WERI-Rb-1 (cell line): ENCODE data around the gene HTT.

Experiments used
- DNase-seq: peaks from one replicate; pipeline ENCODE4 v3.0.0-alpha.2; 2020
- H3K27ac ChIP-seq: fragments of 250-450 bp; sonication (Bioruptor Pico); 2 replicates; pipeline ENCODE4 v1.5.1; 2020; ENCODE audit warnings: mild to moderate bottlenecking, moderate library complexity
- H3K27me3 ChIP-seq: fragments of 250-450 bp; sonication (Bioruptor Pico); 2 replicates; pipeline ENCODE4 v1.5.1; 2021; ENCODE audit warnings: mild to moderate bottlenecking, low read depth, moderate library complexity; ENCODE audit not compliant: insufficient read depth, severe bottlenecking
- H3K36me3 ChIP-seq: fragments of 250-450 bp; sonication (Bioruptor Pico); 2 replicates; pipeline ENCODE4 v1.5.1; 2020; ENCODE audit warnings: mild to moderate bottlenecking, moderate library complexity
- H3K4me3 ChIP-seq: 2 replicates; pipeline ENCODE4 v1.5.1; 2011; ENCODE audit warnings: low read depth, mild to moderate bottlenecking, control low read depth, low read length
- H3K9me3 ChIP-seq: fragments of 250-450 bp; sonication (Bioruptor Pico); 2 replicates; pipeline ENCODE4 v1.5.1; 2021; ENCODE audit warnings: mild to moderate bottlenecking, moderate library complexity; ENCODE audit not compliant: severe bottlenecking
- CTCF ChIP-seq: IDR thresholded peaks from 2 replicates; pipeline ENCODE4 v1.5.1; 2011; ENCODE audit warnings: low read depth, mild to moderate bottlenecking, control low read depth, inconsistent platforms, low read length

The HTT gene

GRCh38 chr4:3244002-3244401 is 169.5 kb downstream of the HTT start:
- DNase-seq = no peak
- H3K4me3 ChIP-seq = no peak overlapping the region
- H3K27me3 ChIP-seq = no peaks in the 10 kb centered on the region
- TF ChIP-seq CTCF = no peak
- no peak overlapping the region for H3K27ac ChIP-seq
- H3K9me3 ChIP-seq = no peaks in the 10 kb centered on the region
- H3K36me3 ChIP-seq = peaks cover 26% of the 10 kb centered on the region

- Histone ChIP-seq H3K36me3 (peaks cover 18% of the 10 kb centered on the region), H3K9me3 (no peaks in the 10 kb centered on the region), H3K27ac (no peak overlapping the region), H3K4me3 (no peak overlapping the region), H3K27me3 (no peaks in the 10 kb centered on the region)
- no peak for DNase-seq
- no peak for TF ChIP-seq CTCF
These were observed 170.3 kb downstream of the HTT start for GRCh38 chr4:3244747-3245146.

- Histone ChIP-seq H3K9me3 (no peaks in the 10 kb centered on the region), H3K27ac (no peak overlapping the region), H3K27me3 (no peaks in the 10 kb centered on the region), H3K4me3 (no peak overlapping the region), H3K36me3 (peaks cover 10% of the 10 kb centered on the region)
- TF ChIP-seq CTCF = no peak
- no peak for DNase-seq
These were observed 171.2 kb downstream of the HTT start for GRCh38 chr4:3245676-3246075.

DNA sequence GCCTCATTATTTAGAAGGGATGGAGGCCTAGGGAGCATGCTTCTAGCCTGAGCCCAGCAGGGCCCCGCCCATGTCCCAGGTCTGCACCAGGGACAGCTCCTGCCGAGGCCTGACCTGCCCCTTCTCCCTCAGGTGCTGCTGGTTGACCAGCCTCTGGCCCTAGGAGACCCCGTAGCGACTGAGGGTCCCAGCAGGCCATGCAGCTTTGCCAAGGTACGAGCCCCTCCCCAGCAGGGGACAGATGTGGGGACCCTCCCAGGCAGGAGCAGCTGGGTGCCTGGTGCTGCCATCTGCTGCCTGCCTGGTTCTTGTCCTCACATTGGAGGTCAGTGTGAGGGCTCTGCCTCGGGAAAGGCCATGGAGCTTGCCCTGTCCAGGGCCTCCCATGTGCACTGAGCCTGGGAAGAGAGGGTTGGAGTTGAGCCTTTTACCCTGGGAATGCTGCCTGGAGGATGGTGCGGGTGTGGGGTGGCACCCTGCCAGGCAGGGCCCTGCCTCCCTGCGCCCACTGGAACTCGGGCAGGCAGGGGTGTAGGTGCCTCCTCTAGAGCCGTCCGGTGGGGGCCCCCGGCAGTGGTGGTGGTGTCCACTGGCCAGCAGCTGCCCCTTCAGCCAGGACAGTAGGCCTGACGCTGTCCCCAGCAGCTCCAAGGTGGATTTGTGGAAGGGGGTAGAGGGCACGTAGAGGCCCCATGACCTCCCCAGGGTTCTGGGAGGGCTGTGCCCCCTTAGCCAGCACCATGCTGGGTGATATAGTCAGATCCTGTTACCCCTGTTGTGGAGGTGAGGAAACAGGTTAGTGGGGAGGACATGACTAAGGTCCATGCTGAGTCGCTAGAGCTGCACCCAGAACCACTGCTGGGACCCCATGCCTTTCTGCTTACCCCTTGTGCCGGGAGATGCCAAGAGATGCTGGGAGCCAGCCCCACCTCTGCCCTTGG is 172.2 kb downstream of the HTT start:
- peaks cover 3% of the 10 kb centered on the region for H3K36me3 ChIP-seq
- H3K9me3 ChIP-seq = no peaks in the 10 kb centered on the region
- peak; percentile 55 for DNase-seq
- peak overlapping the region; percentile 38 for H3K27ac ChIP-seq
- peak; percentile 66 for TF ChIP-seq CTCF
- no peaks in the 10 kb centered on the region for H3K27me3 ChIP-seq
- H3K4me3 ChIP-seq = no peak overlapping the region

- TF ChIP-seq CTCF = no peak
- Histone ChIP-seq H3K27me3 (no peaks in the 10 kb centered on the region), H3K4me3 (no peak overlapping the region), H3K9me3 (no peaks in the 10 kb centered on the region), H3K27ac (no peak overlapping the region), H3K36me3 (peaks cover 2% of the 10 kb centered on the region; the same call in 1 of the 2 replicates)
- DNase-seq = no peak
These were observed 173.1 kb downstream of the HTT start for GRCh38 chr4:3247399-3248177.
